Keratinocyte (primary cell): ENCODE data around the gene SS18L1. TPM values are rescaled to one million over a fixed set of nuclear protein-coding genes. Genes with fewer than 3 reads are reported as not detected.

ENCODE experiments used
- DNase-seq: peaks from one replicate; pipeline ENCODE4 v3.0.0-alpha.2; 2011; ENCODE audit warnings: low read depth, missing footprints, low spot score
- FAIRE-seq: peaks from 2 replicates; lab custom pipeline; 2011; peaks lifted over from hg19 to GRCh38; lab: Jason Lieb, UNC
- H2AFZ ChIP-seq: 2 replicates; pipeline ENCODE4 v1.6.0; 2012; ENCODE audit warnings: low read length, control low read depth, inconsistent platforms; ENCODE audit not compliant: control insufficient read depth
- H3K27ac ChIP-seq: 2 replicates; pipeline ENCODE4 v1.5.1; 2011; ENCODE audit warnings: low read length; ENCODE audit not compliant: control insufficient read depth, insufficient read depth
- H3K27me3 ChIP-seq: 3 replicates; pipeline ENCODE4 v1.6.0; 2011; ENCODE audit warnings: low read length; ENCODE audit not compliant: control insufficient read depth, insufficient read depth; ENCODE audit errors: extremely low read depth
- H3K36me3 ChIP-seq, 2 experiments: 2 replicates in 1 of 2; 3 replicates in 1 of 2; pipeline ENCODE4 v1.5.1; 2011; ENCODE audit warnings: low read length in 2 of 2, mild to moderate bottlenecking in 1 of 2; ENCODE audit not compliant: control insufficient read depth in 2 of 2, insufficient read depth in 2 of 2; ENCODE audit errors: extremely low read depth in 1 of 2
- H3K4me1 ChIP-seq: 3 replicates; pipeline ENCODE4 v1.5.1; 2011; ENCODE audit warnings: low read length; ENCODE audit not compliant: control insufficient read depth, insufficient read depth; ENCODE audit errors: extremely low read depth
- H3K4me2 ChIP-seq: 3 replicates; pipeline ENCODE4 v1.6.0; 2011; ENCODE audit warnings: low read depth, low read length; ENCODE audit not compliant: control insufficient read depth, insufficient read depth; ENCODE audit errors: extremely low read depth
- H3K4me3 ChIP-seq, 3 experiments: fragments of 200-600 bp in 1 of 3; sonication (generic) in 1 of 3; 2 replicates in 2 of 3; 3 replicates in 1 of 3; pipeline ENCODE4 v1.5.1; 2011 to 2016; ENCODE audit warnings: low read length in 3 of 3, mild to moderate bottlenecking in 3 of 3, control low read depth in 2 of 3, inconsistent platforms in 1 of 3, low read depth in 1 of 3, mixed read lengths in 1 of 3, mixed run types in 1 of 3, moderate library complexity in 1 of 3; ENCODE audit not compliant: control insufficient read depth in 2 of 3, insufficient read depth in 2 of 3; ENCODE audit errors: extremely low read depth in 1 of 3
- H3K79me2 ChIP-seq: 2 replicates; pipeline ENCODE4 v1.6.0; 2012; ENCODE audit warnings: low read length; ENCODE audit not compliant: control insufficient read depth, insufficient read depth
- H3K9ac ChIP-seq: 3 replicates; pipeline ENCODE4 v1.6.0; 2011; ENCODE audit warnings: low read length; ENCODE audit not compliant: control insufficient read depth, insufficient read depth; ENCODE audit errors: extremely low read depth
- H3K9me1 ChIP-seq: 3 replicates; pipeline ENCODE4 v1.6.0; 2011; ENCODE audit warnings: low read length; ENCODE audit not compliant: control insufficient read depth, insufficient read depth; ENCODE audit errors: extremely low read depth
- H3K9me3 ChIP-seq: 2 replicates; pipeline ENCODE4 v1.5.1; 2012; ENCODE audit warnings: low read depth, low read length; ENCODE audit not compliant: control insufficient read depth
- H4K20me1 ChIP-seq: 3 replicates; pipeline ENCODE4 v1.6.0; 2011; ENCODE audit warnings: low read length; ENCODE audit not compliant: control insufficient read depth, insufficient read depth; ENCODE audit errors: extremely low read depth
- CTCF ChIP-seq, 3 experiments: IDR thresholded peaks in 1 of 3; conservative IDR thresholded peaks in 1 of 3; optimal IDR thresholded peaks in 1 of 3; 2 replicates in 2 of 3; 3 replicates in 1 of 3; pipeline versions ENCODE3 to v1.5.1; 2011; ENCODE audit warnings: low read length in 3 of 3, mild to moderate bottlenecking in 3 of 3, moderate library complexity in 2 of 3, control low read depth in 1 of 3, inconsistent platforms in 1 of 3; ENCODE audit not compliant: insufficient read depth in 2 of 3; ENCODE audit errors: extremely low read depth in 1 of 3
- EZH2 ChIP-seq: IDR thresholded peaks from one replicate; pipeline ENCODE4 v1.6.1; 2012; ENCODE audit warnings: inconsistent platforms, mild to moderate bottlenecking, low read length, moderate library complexity
- dilution Hi-C: fragments of 300-500 bp; cut with MboI; formaldehyde crosslinking; loops from one replicate; pipeline ENCODE4 v1.7.0; 2020; ENCODE audit warnings: low sequenced_read_pairs; ENCODE audit not compliant: extremely low pct_ligation_motif_present
- polyA plus RNA-seq, 5 experiments: library from polyadenylated mRNA; depleted of rRNA in 3 of 5; stranded (reverse) in 3 of 5; stranded (forward) in 1 of 5; unstranded in 1 of 5; fragments of >200 nt; gene quantifications; 1 replicate in 1 of 5; 2 replicates in 3 of 5; 3 replicates in 1 of 5; pipeline versions ENCODE4 v1.2.1 to v1.2.3, GENCODE V29; 2011 to 2012; ENCODE audit warnings: missing spikeins in 2 of 5, low read depth in 1 of 5, low replicate concordance in 1 of 5

The SS18L1 gene
- polyA plus RNA-seq, 1 donor (not counting 4 experiments of a cell fraction or from before 2014, with no cell fraction given) = 9.4 TPM

GRCh38 chr20:62168890-62169435, 25.4 kb downstream of the SS18L1 start:
- Histone ChIP-seq H3K4me2 (no peak overlapping the region), H3K9ac (no peak overlapping the region), H3K9me3 (no peaks in the 10 kb centered on the region), H3K27ac (no peak overlapping the region), H3K79me2 (no peaks in the 10 kb centered on the region), H3K9me1 (no peaks in the 10 kb centered on the region), H3K36me3 (peaks cover 18% of the 10 kb centered on the region in 2 experiments), H3K4me1 (no peaks in the 10 kb centered on the region), H4K20me1 (no peaks in the 10 kb centered on the region), H3K4me3 (no peak overlapping the region), H3K27me3 (no peaks in the 10 kb centered on the region), H2AFZ (no peak overlapping the region)
- dilution Hi-C loops = no loop called here
- DNase-seq = no peak
- TF ChIP-seq EZH2 (no peak), CTCF (optimal IDR thresholded peaks at IDR 0.05 in 1 of 3, IDR thresholded peaks at IDR 0.05 in 1 of 3, conservative IDR thresholded peaks at IDR 0.05 in 1 of 3; ENCODE audit: extremely low read depth in 1 of 3, insufficient read depth in 2 of 3, low read length in 3 of 3) (no peak)
- FAIRE-seq = no peak

- no peak overlapping the region for H2AFZ ChIP-seq
- H3K79me2 ChIP-seq = no peaks in the 10 kb centered on the region
- no peaks in the 10 kb centered on the region for H3K9me1 ChIP-seq
- dilution Hi-C loops = no loop called here
- DNase-seq = no peak
- no peak for FAIRE-seq
- no peak overlapping the region for H3K4me3 ChIP-seq
- TF ChIP-seq CTCF (optimal IDR thresholded peaks at IDR 0.05 in 1 of 3, IDR thresholded peaks at IDR 0.05 in 1 of 3, conservative IDR thresholded peaks at IDR 0.05 in 1 of 3; ENCODE audit: extremely low read depth in 1 of 3, insufficient read depth in 2 of 3, low read length in 3 of 3) (no peak), EZH2 (no peak)
- H3K9me3 ChIP-seq = no peaks in the 10 kb centered on the region
- peaks cover 12 to 16% of the 10 kb centered on the region in 2 experiments for H3K36me3 ChIP-seq
- H3K9ac ChIP-seq = no peak overlapping the region
- H3K4me2 ChIP-seq = no peak overlapping the region
- no peak overlapping the region for H3K27ac ChIP-seq
- no peaks in the 10 kb centered on the region for H3K27me3 ChIP-seq
- H3K4me1 ChIP-seq = no peaks in the 10 kb centered on the region
- no peaks in the 10 kb centered on the region for H4K20me1 ChIP-seq
These were observed 27.0 kb downstream of the SS18L1 start for GRCh38 chr20:62170536-62170935.
